ENCODE data around the gene GNG7.
"Not testable (repeated sequence)": the region's sequence is repeated elsewhere in the genome, so short reads cannot be mapped to it uniquely, and the experiment has no call there.

The GNG7 gene

DNA sequence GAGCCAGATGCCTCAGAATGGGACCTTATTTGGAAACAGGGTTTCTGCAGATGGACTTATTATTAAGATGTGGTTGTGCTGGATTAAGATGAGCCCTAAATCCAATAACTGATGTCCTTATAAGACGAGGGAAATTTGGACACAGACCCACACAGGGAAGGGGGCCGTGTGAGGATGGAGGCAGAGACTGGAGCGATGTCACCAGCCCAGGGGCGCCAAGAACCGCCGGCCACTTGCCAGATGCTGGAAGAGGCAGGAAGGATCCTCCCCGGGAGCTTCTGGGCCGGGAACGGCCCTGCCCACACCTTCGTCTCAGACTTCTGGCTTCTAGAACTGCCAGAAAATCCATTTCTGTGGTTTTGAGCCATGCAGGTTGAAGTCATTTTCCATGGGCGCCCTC, 26.6 kb downstream of the GNG7 start:
- ChIA-PET POLR2A (ENCODE audit: low non-redundant PET) (no interaction called here), CTCF (no interaction called here)
- TF ChIP-seq, protein P1, sequence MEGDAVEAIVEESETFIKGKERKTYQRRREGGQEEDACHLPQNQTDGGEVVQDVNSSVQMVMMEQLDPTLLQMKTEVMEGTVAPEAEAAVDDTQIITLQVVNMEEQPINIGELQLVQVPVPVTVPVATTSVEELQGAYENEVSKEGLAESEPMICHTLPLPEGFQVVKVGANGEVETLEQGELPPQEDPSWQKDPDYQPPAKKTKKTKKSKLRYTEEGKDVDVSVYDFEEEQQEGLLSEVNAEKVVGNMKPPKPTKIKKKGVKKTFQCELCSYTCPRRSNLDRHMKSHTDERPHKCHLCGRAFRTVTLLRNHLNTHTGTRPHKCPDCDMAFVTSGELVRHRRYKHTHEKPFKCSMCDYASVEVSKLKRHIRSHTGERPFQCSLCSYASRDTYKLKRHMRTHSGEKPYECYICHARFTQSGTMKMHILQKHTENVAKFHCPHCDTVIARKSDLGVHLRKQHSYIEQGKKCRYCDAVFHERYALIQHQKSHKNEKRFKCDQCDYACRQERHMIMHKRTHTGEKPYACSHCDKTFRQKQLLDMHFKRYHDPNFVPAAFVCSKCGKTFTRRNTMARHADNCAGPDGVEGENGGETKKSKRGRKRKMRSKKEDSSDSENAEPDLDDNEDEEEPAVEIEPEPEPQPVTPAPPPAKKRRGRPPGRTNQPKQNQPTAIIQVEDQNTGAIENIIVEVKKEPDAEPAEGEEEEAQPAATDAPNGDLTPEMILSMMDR (conservative IDR thresholded peaks at IDR 0.05; ENCODE audit: low read depth) = no peak
- H3K27ac ChIP-seq = no peak overlapping the region
- DNase-seq (ENCODE audit: low spot score) = no peak

DNA sequence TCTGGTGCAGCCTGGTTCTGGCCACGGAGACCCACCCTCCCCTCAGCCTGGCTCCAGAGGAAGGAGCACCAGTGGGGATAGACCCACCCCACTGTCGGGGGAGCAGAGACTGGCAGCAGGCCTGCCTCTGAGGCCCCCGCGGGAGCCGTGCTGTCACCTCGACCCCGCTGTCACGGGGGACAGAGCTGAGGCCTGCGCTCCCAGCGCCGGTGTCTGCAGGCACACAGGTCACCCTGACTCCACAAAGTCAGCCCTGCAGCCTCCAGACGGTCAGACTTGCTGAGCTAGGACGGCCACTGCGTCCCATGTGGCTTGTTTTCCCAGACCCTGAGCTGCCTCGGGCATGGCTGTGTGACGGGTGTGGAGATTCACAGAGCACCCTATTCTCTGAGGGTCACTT, 32.3 kb downstream of the GNG7 start:
- TF ChIP-seq, protein P1 (conservative IDR thresholded peaks at IDR 0.05; ENCODE audit: low read depth) = no peak
- ChIA-PET CTCF (interaction anchor here (0.6 kb wide), 1 partner anchor 33 kb away, joined by 3 read pairs; no protein-coding TSS in a partner anchor), POLR2A (ENCODE audit: low non-redundant PET) (no interaction called here)
- DNase-seq (ENCODE audit: low spot score) = no peak
- H3K27ac ChIP-seq = no peak overlapping the region

DNA sequence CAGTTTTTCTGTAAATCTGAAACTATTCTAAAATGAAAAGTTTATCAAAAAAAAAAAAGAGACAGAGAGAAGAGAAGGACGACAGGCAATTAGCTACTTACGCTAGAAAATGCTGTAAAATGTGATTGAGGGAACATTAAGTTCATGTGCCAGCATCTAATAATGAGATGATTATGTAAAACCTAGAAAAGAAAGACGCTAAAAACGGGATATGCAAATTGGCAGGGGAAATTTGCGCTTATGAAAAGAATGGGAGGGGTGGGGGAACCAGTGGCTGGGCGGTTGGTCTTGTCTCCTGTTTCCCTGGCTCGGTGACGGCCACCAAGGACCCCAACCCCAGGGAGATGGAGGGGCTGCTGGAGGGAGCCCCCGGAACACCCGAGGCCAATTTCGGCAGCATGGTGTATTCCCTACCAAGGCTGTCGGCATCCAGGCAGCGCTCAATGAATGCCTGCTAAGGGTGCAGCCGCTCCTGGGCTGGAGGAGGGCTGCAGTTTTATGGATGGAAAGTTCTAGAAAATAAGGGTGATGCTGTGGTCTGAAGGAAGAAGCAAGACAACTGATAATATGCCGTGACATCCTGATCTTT, 34.2 kb downstream of the GNG7 start:
- DNase-seq (ENCODE audit: low spot score) = no peak
- TF ChIP-seq, protein P1 (conservative IDR thresholded peaks at IDR 0.05; ENCODE audit: low read depth) = no peak
- CTCF ChIA-PET = interaction anchor here (0.6 kb wide), 1 partner anchor 195 kb away, joined by 4 read pairs; no protein-coding TSS in a partner anchor
- POLR2A ChIA-PET (ENCODE audit: low non-redundant PET) = no interaction called here
- H3K27ac ChIP-seq = no peak overlapping the region

DNA sequence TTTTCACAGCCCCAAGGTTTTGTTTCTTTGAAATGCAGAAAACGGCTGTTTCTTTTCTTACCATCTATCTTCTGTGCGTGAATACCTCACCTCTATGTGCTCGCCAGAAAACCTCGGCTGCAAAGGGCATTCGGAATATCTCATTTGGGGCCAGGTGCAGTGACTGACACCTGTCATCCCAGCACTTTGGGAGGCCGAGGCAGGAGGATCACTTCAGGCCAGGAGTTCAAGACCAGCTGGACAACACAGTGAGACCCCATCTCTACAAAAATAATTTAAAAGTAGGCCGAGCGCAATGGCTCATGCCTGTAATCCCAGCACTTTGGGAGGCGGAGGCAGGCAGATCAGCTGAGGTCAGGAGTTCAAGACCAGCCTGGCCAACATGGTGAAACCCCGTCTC, 35.1 kb downstream of the GNG7 start:
- DNase-seq (ENCODE audit: low spot score); POLR2A ChIA-PET (ENCODE audit: low non-redundant PET): not testable (repeated sequence)

DNA sequence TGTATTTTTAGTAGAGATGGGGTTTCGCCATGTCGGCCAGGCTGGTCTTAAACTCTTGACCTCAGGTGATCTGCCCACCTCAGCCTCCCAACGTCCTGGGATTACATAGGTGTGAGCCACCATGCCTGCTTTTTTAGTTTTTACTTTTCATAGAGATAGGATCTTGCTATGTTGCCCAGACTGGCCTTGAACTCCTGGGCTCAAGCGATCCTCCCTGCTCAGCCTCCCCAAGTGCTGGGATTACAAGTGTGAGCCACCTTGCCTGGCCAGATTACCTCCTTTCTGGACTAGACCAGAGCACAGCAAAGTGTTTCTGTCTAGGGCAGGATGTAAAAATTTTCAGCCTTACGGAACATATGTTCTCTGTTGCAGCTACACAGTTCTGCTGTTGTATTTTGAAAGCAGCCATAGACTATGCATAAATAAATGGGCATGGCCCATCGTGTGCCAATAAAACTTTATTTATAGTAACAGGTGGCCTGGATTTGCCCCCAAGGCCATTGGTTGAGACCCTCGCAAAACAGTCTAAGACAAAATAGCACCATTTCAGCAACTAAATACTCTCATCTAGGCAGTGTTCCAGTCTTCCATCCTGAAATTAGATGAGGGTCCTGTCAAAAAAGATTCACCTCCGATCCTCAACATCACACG, 36.0 kb downstream of the GNG7 start:
- TF ChIP-seq, protein P1 (conservative IDR thresholded peaks at IDR 0.05; ENCODE audit: low read depth) = no peak
- DNase-seq (ENCODE audit: low spot score) = no peak
- H3K27ac ChIP-seq = no peak overlapping the region
- ChIA-PET POLR2A (ENCODE audit: low non-redundant PET) (no interaction called here), CTCF (no interaction called here)

More for the DNA sequence above, 35.1 kb downstream of the GNG7 start:
- CTCF ChIA-PET, H3K27ac ChIP-seq: not testable (repeated sequence)

DNA sequence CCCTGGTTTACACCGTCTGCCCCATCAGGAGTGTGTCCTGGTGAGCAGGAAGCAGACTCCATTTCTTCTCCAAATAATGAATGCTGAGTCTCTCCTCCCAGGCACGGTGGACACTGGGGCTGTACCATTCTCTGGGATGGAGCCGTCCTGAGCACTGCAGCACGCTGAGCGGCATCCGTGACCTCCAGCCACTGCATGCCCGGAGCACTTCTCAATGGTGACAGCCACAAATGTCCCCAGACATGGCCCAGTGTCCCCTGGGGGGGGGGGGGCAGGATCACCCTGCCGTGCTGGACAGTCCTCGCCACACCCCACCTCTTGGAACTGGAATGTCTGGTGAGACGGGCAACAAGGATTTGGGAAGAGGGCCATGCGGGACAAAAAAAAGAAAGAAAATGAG, 37.4 kb downstream of the GNG7 start:
- TF ChIP-seq, protein P1 (conservative IDR thresholded peaks at IDR 0.05; ENCODE audit: low read depth) = no peak
- ChIA-PET POLR2A (ENCODE audit: low non-redundant PET) (no interaction called here), CTCF (interaction anchor here (0.7 kb wide), 1 partner anchor 340 kb away, joined by 3 read pairs; no protein-coding TSS in a partner anchor)
- H3K27ac ChIP-seq = no peak overlapping the region
- no peak for DNase-seq (ENCODE audit: low spot score)

DNA sequence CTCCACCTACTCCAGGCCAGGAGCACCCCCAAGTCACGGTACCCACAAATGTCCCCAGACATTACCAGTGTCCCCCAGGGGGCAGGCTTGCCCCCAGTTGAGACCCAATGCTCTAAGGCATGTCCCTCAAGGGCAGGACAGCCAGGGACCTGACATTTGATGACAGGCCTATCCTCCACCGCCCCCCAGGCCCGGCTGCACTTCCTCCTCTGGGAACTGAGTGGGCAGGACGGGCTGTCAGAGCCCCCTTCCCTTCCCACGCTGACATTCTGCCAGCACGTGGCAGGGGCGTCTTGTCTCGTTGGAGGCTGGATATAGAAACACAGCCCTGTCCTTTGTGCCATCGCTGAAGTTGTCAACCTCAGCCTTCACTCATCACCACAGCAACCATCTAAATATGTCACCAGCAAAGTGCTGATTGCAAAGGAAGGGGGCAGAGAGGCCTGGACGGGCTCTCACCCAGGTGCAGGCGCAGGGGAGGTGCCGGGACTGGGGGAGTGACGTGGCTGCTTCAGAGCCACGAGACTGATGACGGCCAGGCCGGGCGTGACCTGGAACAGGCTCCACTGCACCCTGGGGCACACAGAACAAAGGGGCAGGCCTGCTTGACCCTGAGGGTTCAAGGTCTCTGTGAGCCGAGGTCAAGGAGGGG, 38.4 kb downstream of the GNG7 start:
- no peak for DNase-seq (ENCODE audit: low spot score)
- CTCF ChIA-PET = no interaction called here
- TF ChIP-seq, protein P1 (conservative IDR thresholded peaks at IDR 0.05; ENCODE audit: low read depth) = no peak
- H3K27ac ChIP-seq = no peak overlapping the region
- POLR2A ChIA-PET (ENCODE audit: low non-redundant PET) = no interaction called here

All from RWPE1 (cell line).